Ascending aorta (tissue), 2 donors: Measurements from ENCODE around the gene HLA-DQA1. TPM values are rescaled to one million over a fixed set of nuclear protein-coding genes. Genes with fewer than 3 reads are reported as not detected.

Experiments used
- DNase-seq, 2 donors: peaks; one replicate each; pipeline ENCODE4 v3.0.0-alpha.2; 2019; ENCODE audit warnings: low spot score in 2 of 2
- H3K27ac ChIP-seq, 2 donors: fragments of 200-600 bp; sonication (generic); one replicate each; pipeline ENCODE4 v1.5.1; 2016 to 2017; ENCODE audit warnings: mild to moderate bottlenecking in 1 of 2
- H3K27me3 ChIP-seq: fragments of 200-600 bp; sonication (generic); one replicate; pipeline ENCODE4 v1.5.1; 2017
- H3K36me3 ChIP-seq, 2 donors: fragments of 200-600 bp; sonication (generic); one replicate each; pipeline ENCODE4 v1.5.1; 2016
- H3K4me1 ChIP-seq, 2 donors: fragments of 200-600 bp; sonication (generic); one replicate each; pipeline ENCODE4 v1.5.1; 2016 to 2017; ENCODE audit warnings: mild to moderate bottlenecking in 1 of 2
- H3K4me3 ChIP-seq, 2 donors: fragments of 200-600 bp; sonication (generic); one replicate each; pipeline ENCODE4 v1.5.1; 2016 to 2017; ENCODE audit warnings: mild to moderate bottlenecking in 1 of 2
- H3K9me3 ChIP-seq, 2 donors: fragments of 200-600 bp; sonication (generic); one replicate each; pipeline ENCODE4 v1.5.1; 2016
- CTCF ChIP-seq, 3 experiments: fragments of 200-600 bp in 2 of 3; fragments of 450-650 bp in 1 of 3; sonication (generic) in 2 of 3; IDR thresholded peaks; one replicate each; pipeline ENCODE4 v1.5.1; 2016 to 2019; ENCODE audit warnings: antibody characterized with exemption in 3 of 3, mild to moderate bottlenecking in 1 of 3, moderate library complexity in 1 of 3
- intact Hi-C: fragments of 100-400 bp; cut with DNase I; formaldehyde crosslinking; loops from one replicate; pipeline ENCODE4 v1.15.1; 2023
- total RNA-seq: library from RNA; depleted of rRNA; stranded (reverse); fragments of >200 nt; gene quantifications from one replicate; pipeline ENCODE4 v1.1.0, GENCODE V29; 2016

The HLA-DQA1 gene
- total RNA-seq, 1 donor from 2014 or later, result 2.0 TPM

DNA sequence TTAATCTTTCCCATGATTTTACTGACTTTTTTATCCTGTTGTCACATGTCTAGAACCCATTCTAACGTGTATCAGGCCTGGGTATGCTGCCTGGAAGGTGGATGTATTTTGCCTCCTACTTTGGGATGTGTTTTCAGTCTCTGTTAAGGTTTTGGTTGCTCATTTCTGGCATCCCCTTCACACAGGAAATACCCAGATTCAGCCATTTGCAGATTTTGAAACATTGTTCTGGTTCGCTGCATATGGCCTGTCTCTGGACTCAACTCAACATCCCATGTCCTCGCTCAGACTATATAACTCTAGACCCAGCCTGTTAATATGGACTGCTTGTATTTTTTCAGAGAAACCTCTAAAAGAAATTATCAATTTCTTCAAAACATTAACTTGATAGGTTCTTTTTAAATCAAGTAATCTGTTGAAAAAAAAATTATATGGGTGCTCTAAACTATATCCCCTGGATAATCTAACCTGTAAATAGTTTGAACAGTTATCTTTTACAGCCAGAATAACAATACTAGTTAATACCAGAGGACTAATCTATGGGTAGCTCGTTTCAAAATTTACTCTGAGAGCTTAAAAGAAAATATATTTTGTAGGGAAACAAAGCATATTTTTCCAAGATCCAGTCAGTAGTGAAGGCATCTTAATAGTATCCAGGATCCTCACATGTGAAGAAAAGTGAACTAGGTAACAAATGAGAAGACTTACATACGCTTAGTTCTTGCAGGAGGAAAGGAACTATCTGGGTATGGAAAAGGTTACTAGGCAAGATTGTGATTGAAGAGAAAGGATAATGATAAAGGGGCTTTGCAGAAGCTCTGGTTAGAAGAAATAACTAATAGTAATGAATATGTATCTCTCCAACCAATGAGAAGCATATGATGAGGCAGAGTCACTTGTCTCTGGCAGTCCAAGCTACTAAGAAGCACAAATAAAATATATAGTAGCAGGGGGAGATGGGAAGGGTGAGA is 52.6 kb downstream of the HLA-DQA1 start:
- DNase-seq, result no peak
- Histone ChIP-seq H3K27me3 (no peaks in the 10 kb centered on the region), H3K4me3 (no peak overlapping the region), H3K36me3 (no peaks in the 10 kb centered on the region), H3K4me1 (no peaks in the 10 kb centered on the region), H3K9me3 (no peaks in the 10 kb centered on the region), H3K27ac (no peak overlapping the region)
- intact Hi-C loops, result no loop called here
- no peak for TF ChIP-seq CTCF (IDR thresholded peaks at IDR 0.05)

DNA sequence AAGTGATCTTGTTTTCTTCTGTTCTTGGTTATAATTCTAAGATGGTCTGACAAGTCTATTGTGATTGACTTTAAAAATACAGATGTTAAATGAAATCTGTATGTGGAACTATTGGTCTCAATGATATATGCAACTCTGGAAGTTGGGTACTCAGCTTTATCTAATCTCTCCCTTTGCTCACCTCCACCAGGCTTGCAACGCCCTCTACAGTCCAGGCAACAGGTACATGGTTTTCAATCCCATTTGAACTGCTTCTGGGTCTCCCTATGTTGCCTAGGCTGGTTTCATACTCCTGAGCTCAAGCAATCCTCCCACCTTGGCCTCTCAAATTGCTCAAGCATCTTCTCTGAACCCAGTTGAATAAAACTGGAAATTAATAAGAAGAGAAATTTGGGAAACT is 54.8 kb downstream of the HLA-DQA1 start:
- Histone ChIP-seq H3K4me3 (no peak overlapping the region), H3K27me3 (no peaks in the 10 kb centered on the region), H3K27ac (no peak overlapping the region), H3K4me1 (no peaks in the 10 kb centered on the region), H3K9me3 (no peaks in the 10 kb centered on the region), H3K36me3 (no peaks in the 10 kb centered on the region)
- intact Hi-C loops, result no loop called here
- DNase-seq, result no peak
- TF ChIP-seq CTCF (IDR thresholded peaks at IDR 0.05), result no peak

Other genes with a start within 250 kb of the HLA-DQA1 start
- not detected for gene BTNL2, start 230.2 kb upstream of the HLA-DQA1 start, total RNA-seq
- gene HLA-DRA, start 197.5 kb upstream of the HLA-DQA1 start, total RNA-seq, result 220 TPM
- gene HLA-DRB5, start 107.1 kb upstream of the HLA-DQA1 start, total RNA-seq, result 19.9 TPM
- 82.5 TPM for gene HLA-DRB1, start 47.6 kb upstream of the HLA-DQA1 start, total RNA-seq
- gene HLA-DQB1, start 29.3 kb downstream of the HLA-DQA1 start, total RNA-seq, result 3.5 TPM
- 2.2 TPM for gene HLA-DQA2, start 104.0 kb downstream of the HLA-DQA1 start, total RNA-seq
- 0.53 TPM for gene HLA-DQB2, start 126.1 kb downstream of the HLA-DQA1 start, total RNA-seq
- not detected for gene HLA-DOB, start 179.6 kb downstream of the HLA-DQA1 start, total RNA-seq
- gene TAP2, start 201.3 kb downstream of the HLA-DQA1 start, total RNA-seq, result 26.7 TPM
- 18.4 TPM for gene PSMB8, start 206.6 kb downstream of the HLA-DQA1 start, total RNA-seq
- gene TAP1, start 216.3 kb downstream of the HLA-DQA1 start, total RNA-seq, result 51.2 TPM
- gene PSMB9, start 216.8 kb downstream of the HLA-DQA1 start, total RNA-seq, result 42.8 TPM